ENCODE data around the gene LYZL1. TPM values are rescaled to one million over a fixed set of nuclear protein-coding genes. Genes with fewer than 3 reads are reported as not detected.

LYZL1 gene
- total and polyA plus RNA-seq, 12 donors = not detected

- Histone ChIP-seq H3K27me3 (no peaks in the 10 kb centered on the region), H3K36me3 (no peaks in the 10 kb centered on the region), H3K4me3 (no peak overlapping the region), H3K4me1 (peaks cover 0 to 15% (median 4%) of the 10 kb centered on the region in 9 donors), H3K9me3 (peaks cover 0 to 6% (median 0%) of the 10 kb centered on the region in 11 donors), H3K27ac (no peak overlapping the region)
- TF ChIP-seq CTCF (IDR thresholded peaks at IDR 0.05) = no peak
- intact Hi-C loops (cut with DNase I) = no loop called here
- ATAC-seq (no peak), DNase-seq (no peak)
- WGBS, 2 donors = 65 to 77% methylated on average over 9 of the region's 9 CpGs
Measured at GRCh38 chr10:29346296-29347001, 57.6 kb downstream of the LYZL1 start.

- no peaks in the 10 kb centered on the region for H3K27me3 ChIP-seq
- peaks cover 0 to 9% (median 4%) of the 10 kb centered on the region in 9 donors for H3K4me1 ChIP-seq
- intact Hi-C loops (cut with DNase I) = no loop called here
- no peak overlapping the region for H3K4me3 ChIP-seq
- no peaks in the 10 kb centered on the region for H3K36me3 ChIP-seq
- ATAC-seq = no peak
- no peak overlapping the region for H3K27ac ChIP-seq
- DNase-seq = no peak
- H3K9me3 ChIP-seq = no peaks in the 10 kb centered on the region
- TF ChIP-seq CTCF (IDR thresholded peaks at IDR 0.05) = no peak
- 75 to 82% methylated on average over 5 of the region's 5 CpGs for WGBS, 2 donors
Measured at GRCh38 chr10:29348836-29349235, 60.0 kb downstream of the LYZL1 start.

GRCh38 chr10:29353305-29353704 is 64.4 kb downstream of the LYZL1 start:
- 57 to 72% methylated on average over 3 of the region's 3 CpGs for WGBS, 2 donors
- DNase-seq = no peak
- TF ChIP-seq CTCF (IDR thresholded peaks at IDR 0.05) = no peak

GRCh38 chr10:29353887-29354561 is 65.2 kb downstream of the LYZL1 start:
- ATAC-seq (no peak), DNase-seq (no peak)
- 79 to 86% methylated on average over 3 of the region's 3 CpGs for WGBS, 2 donors
- no peak for TF ChIP-seq CTCF (IDR thresholded peaks at IDR 0.05)
- intact Hi-C loops (cut with DNase I) = no loop called here
- Histone ChIP-seq H3K36me3 (no peaks in the 10 kb centered on the region), H3K27ac (no peak overlapping the region), H3K27me3 (no peaks in the 10 kb centered on the region), H3K9me3 (no peaks in the 10 kb centered on the region), H3K4me1 (peaks cover 0 to 3% (median 0%) of the 10 kb centered on the region in 9 donors), H3K4me3 (no peak overlapping the region)

More at GRCh38 chr10:29353305-29353704, 64.4 kb downstream of the LYZL1 start:
- H3K36me3 ChIP-seq = no peaks in the 10 kb centered on the region
- peaks cover 0 to 3% (median 0%) of the 10 kb centered on the region in 9 donors for H3K4me1 ChIP-seq
- H3K27ac ChIP-seq = no peak overlapping the region
- H3K27me3 ChIP-seq = no peaks in the 10 kb centered on the region
- no peak overlapping the region for H3K4me3 ChIP-seq
- intact Hi-C loops (cut with DNase I) = no loop called here
- H3K9me3 ChIP-seq = no peaks in the 10 kb centered on the region
- ATAC-seq = no peak
